GM18520 (cell line): ENCODE measurements around the gene PRAC1.

Experiments
- ATAC-seq: cut with Tn5 transposase; IDR thresholded peaks from one replicate; pipeline ENCODE4 v1.9.1; 2021; ENCODE audit not compliant: unreplicated experiment

Gene PRAC1

GRCh38 chr17:48722201-48722907, at the start of gene PRAC1:
Gene PRAC1 (minus strand): TSS chr17:48722518. CDS start chr17:48722392, 126 bp downstream.
- no peak for ATAC-seq

GRCh38 chr17:48770954-48771353, 48.6 kb upstream of the PRAC1 start:
- ATAC-seq = no peak

DNA sequence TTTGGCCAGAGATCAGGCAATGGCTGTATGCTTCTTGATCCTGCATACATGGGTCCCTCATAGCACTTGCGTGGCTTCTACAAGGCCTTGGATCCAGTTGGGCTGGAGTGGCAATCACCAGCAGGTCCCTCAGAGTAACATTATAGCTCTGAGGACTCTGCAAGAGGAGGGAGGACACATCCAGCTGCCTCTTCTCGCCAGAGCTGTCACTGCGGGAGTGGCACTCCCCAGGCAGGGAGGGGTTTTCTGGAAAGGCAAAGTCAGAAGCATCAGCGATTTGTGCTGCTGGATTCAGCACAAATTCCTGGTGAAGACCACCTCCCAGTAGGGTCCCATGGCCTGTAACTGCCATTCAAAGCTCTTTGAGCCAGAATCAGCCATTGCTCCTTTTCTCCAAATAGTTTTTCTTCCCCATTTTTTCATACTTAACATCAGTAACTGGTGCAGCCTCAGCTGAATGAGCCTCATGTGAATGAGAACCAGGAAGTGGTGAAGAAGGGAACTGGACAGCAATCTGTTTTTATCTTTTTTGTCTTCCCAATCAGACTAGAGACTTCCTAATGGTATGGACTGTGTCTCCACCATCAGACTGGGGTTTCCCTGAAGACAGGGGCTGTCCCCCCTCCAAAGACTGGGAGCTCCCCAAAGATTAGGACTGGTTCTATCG, 46.8 kb upstream of the PRAC1 start:
- ATAC-seq = no peak

DNA sequence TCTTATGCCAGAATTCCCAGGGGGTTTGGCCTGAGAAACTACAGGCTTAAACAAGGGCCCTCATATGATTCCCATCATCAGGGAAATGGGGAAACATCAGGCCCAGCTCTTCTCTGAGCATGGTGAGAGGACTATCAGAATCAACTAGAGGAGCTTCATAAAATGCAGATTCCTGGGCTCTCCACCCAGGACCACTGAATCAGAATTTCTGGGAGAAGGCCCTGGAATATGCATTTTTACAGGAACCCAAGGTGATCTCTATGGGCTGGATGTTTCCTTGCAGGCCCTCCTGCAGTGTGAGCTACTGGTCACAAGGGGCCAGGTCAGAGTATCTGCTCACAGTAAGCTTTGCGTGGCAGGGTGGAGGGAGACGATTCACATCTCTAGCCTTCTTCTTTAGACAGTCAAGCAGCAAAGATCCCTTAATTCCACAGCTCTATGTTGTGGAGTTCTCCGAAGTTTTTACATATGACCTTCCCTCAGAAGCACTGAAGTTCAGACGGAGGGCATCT, 45.0 kb upstream of the PRAC1 start:
- no peak for ATAC-seq

DNA sequence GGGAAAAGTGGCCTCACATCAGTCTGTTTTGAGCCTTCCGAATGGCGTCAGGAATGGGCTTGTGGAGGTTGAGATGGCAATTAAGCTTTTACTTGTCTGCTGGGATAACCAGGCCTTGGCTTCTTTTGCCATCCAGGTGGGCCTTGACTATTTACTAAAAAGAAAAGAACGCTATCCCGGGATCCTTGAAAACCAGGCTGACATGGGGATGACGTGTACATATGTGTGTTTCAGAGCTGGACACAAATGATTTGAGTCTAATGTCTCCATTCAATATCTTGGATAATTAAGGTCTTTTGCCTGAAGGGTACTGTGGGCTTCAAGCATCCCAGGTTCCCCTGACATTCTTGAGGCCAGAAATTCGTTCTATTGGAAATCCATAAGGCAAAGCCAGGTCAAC, 38.8 kb upstream of the PRAC1 start:
- no peak for ATAC-seq

- no peak for ATAC-seq
Measured at GRCh38 chr17:48760411-48760810, 38.1 kb upstream of the PRAC1 start.

DNA sequence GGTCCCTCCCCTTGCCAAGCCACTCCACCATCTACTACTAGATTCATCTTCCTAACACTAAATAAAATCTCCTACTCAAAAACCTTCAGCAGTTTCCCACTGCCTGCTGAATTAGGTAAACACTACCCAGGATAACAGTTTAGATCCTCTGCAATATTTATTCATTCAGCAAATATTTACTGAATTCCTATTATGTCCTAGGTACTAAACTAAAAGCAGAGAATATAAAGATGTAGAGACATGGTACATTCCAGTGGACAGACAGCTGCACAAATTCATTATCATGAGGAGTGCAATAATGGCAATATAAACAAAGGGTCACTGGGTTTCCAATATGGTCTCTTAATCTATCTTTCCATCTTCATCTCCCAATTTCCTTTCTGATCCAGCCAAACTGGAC, 37.0 kb upstream of the PRAC1 start:
- no peak for ATAC-seq

DNA sequence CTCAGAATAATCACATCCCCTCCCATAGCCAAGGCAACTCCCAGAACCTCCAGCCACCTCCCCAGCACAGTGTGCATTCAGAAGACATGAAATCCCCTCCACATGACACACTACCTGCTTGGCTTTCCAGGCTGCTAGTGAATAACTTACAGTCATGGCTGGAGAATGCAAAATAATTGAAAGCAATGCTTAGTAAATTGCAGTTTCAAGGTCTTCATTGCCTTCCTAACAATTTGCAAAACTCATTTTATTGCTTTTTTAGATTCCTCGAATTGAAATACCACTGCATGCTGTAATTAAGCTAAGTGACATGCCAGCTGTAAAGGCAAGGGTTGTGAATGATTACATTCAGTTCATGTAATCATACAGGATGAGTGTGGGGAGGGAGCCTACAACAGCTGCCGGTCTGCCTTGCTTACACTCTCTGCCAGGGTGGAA, 35.2 kb upstream of the PRAC1 start:
- ATAC-seq = no peak

GRCh38 chr17:48756830-48757251, 34.5 kb upstream of the PRAC1 start:
- ATAC-seq = no peak

GRCh38 chr17:48755356-48755755, 33.0 kb upstream of the PRAC1 start:
- ATAC-seq = no peak

GRCh38 chr17:48754500-48755261, 32.4 kb upstream of the PRAC1 start:
- no peak for ATAC-seq

DNA sequence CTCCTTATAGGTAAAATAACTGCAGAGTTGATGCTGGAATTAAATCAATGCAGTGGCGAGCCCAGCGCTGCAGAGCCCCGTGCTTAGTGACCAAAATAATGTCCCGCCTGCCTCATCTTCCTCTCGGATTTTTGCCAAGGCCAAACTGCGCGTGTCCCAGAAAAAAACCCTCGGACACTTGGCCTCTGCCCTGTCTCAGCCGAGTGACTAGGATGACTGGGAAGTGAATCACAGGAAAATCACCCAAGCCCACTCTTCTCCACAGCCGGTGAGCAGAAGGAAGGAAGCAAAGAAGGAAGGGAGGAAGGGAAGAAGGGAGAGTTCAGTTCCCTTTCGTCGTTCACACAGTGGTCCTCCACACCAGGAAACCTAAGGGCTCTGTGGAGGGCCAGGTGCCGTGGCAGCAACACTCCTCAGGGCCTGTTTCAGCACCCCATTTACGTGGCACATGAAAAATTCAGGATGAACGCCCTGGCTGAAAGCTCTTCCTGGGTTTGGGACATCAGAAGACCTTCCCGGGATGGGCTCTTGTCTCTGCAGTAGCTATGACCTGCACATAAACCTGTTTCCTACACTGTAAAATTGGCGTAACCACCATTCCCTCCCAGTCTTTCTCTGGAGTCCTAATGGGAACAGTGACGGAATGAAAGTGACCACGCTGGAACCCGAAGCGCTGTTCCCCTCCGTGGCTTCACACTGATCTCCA, 31.6 kb upstream of the PRAC1 start:
- no peak for ATAC-seq

GRCh38 chr17:48752399-48753288, 30.3 kb upstream of the PRAC1 start:
- no peak for ATAC-seq

- no peak for ATAC-seq
Measured at GRCh38 chr17:48751733-48752398, 29.5 kb upstream of the PRAC1 start.

DNA sequence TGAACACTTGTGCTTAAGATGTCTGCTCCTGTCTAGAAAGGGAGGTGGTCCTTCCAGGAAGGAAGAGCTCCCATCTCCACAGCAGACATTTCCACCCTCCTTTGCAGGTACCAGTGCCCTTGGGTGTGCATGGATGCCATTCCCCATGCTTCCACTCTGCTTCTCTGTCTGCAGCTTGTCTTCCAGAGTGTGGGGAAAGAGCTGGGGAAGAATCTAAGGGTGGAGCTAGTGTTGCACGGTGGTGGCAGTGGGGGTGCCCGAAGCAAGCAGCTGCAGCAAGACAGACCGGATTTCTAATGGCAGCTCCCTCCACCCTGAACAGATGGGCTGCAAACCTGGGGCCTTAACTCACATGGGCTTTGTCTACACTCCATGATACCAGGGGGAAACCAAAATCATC, 28.9 kb upstream of the PRAC1 start:
- no peak for ATAC-seq

GRCh38 chr17:48749621-48750553, 27.6 kb upstream of the PRAC1 start:
- ATAC-seq = no peak

GRCh38 chr17:48748718-48749566, 26.6 kb upstream of the PRAC1 start:
- no peak for ATAC-seq
